MCF 10A (cell line): Measurements from ENCODE around the gene FGF4. TPM values are rescaled to one million over a fixed set of nuclear protein-coding genes. Genes with fewer than 3 reads are reported as not detected.

Experiments
- BruUV-seq: library from RNA; stranded (reverse); fragments of 400-500 nt; replicated peaks from 2 replicates; lab custom pipeline; 2021; lab: Mats Ljungman, UMichigan
- CTCF ChIA-PET: fragments of 300-600 bp; sonication (Branson Sonifier 250); formaldehyde crosslinking; extraction: SDS; loops from one replicate; lab custom pipeline; 2021; ENCODE audit warnings: antibody characterized with exemption, inconsistent platforms; lab: Yijun Ruan, JAX
- POLR2A ChIA-PET: fragments of 300-600, 350-650 bp; sonication (Branson Sonifier 250); formaldehyde crosslinking; extraction: SDS; loops from one replicate; lab custom pipeline; 2020; ENCODE audit warnings: antibody characterized with exemption, inconsistent platforms; lab: Yijun Ruan, JAX
- DNase-seq: peaks from one replicate; pipeline ENCODE4 v3.0.0-alpha.2; 2018; ENCODE audit not compliant: unreplicated experiment
- H3K27ac Mint-ChIP-seq: one replicate; pipeline ENCODE4 v1.8.0; 2022; ENCODE audit warnings: mild to moderate bottlenecking, low read depth, mixed read lengths; ENCODE audit not compliant: unreplicated experiment
- H3K27me3 Mint-ChIP-seq: one replicate; pipeline ENCODE4 v1.8.0; 2022; ENCODE audit warnings: mixed read lengths; ENCODE audit not compliant: insufficient read depth, unreplicated experiment
- H3K36me3 Mint-ChIP-seq: one replicate; pipeline ENCODE4 v1.8.0; 2022; ENCODE audit warnings: mild to moderate bottlenecking, moderate library complexity, mixed read lengths; ENCODE audit not compliant: insufficient read depth, unreplicated experiment
- H3K4me1 Mint-ChIP-seq: one replicate; pipeline ENCODE4 v1.8.0; 2022; ENCODE audit warnings: mixed read lengths; ENCODE audit not compliant: insufficient read depth, unreplicated experiment
- H3K4me3 Mint-ChIP-seq: one replicate; pipeline ENCODE4 v1.8.0; 2022; ENCODE audit warnings: mild to moderate bottlenecking, moderate library complexity, mixed read lengths; ENCODE audit not compliant: unreplicated experiment
- H3K9me3 Mint-ChIP-seq: one replicate; pipeline ENCODE4 v1.8.0; 2022; ENCODE audit warnings: mixed read lengths; ENCODE audit not compliant: unreplicated experiment
- CTCF ChIP-seq: fragments of 200-600 bp; IDR thresholded peaks from one replicate; pipeline ENCODE4 v1.8.0; 2022; ENCODE audit warnings: antibody characterized with exemption, mild to moderate bottlenecking; ENCODE audit not compliant: unreplicated experiment
- intact Hi-C: fragments of 100-400 bp; cut with micrococcal nuclease; formaldehyde crosslinking; loops from 2 replicates; pipeline ENCODE4 v1.14.1; 2022
- total RNA-seq: library from RNA; stranded (reverse); gene quantifications from 2 replicates; pipeline ENCODE4 v1.2.3, GENCODE V29; 2022

Gene FGF4
- total RNA-seq, 1 experiment from 2014 or later: not detected

GRCh38 chr11:69734841-69735240 is 40.3 kb downstream of the FGF4 start:
- H3K4me3 Mint-ChIP-seq: no peak overlapping the region
- TF ChIP-seq CTCF: no peak
- ChIA-PET POLR2A (no interaction called here), CTCF (no interaction called here)
- no peaks in the 10 kb centered on the region for H3K4me1 Mint-ChIP-seq
- H3K9me3 Mint-ChIP-seq: peaks cover 13% of the 10 kb centered on the region
- intact Hi-C loops: no loop called here
- BruUV-seq: no TSS peak
- no peak overlapping the region for H3K27ac Mint-ChIP-seq
- H3K27me3 Mint-ChIP-seq: peaks cover 43% of the 10 kb centered on the region
- DNase-seq: no peak
- H3K36me3 Mint-ChIP-seq: no peaks in the 10 kb centered on the region

GRCh38 chr11:69734367-69734766 is 40.8 kb downstream of the FGF4 start:
- no peak for DNase-seq
- Mint-ChIP-seq H3K36me3 (no peaks in the 10 kb centered on the region), H3K4me1 (no peaks in the 10 kb centered on the region), H3K27me3 (peaks cover 47% of the 10 kb centered on the region), H3K27ac (no peak overlapping the region), H3K9me3 (peaks cover 10% of the 10 kb centered on the region), H3K4me3 (no peak overlapping the region)
- CTCF ChIA-PET: no interaction called here
- POLR2A ChIA-PET: no interaction called here
- no peak for TF ChIP-seq CTCF
- no TSS peak for BruUV-seq
- intact Hi-C loops: no loop called here

- Mint-ChIP-seq H3K9me3 (peaks cover 5% of the 10 kb centered on the region), H3K36me3 (no peaks in the 10 kb centered on the region), H3K4me1 (no peaks in the 10 kb centered on the region), H3K27ac (no peak overlapping the region), H3K27me3 (peaks cover 58% of the 10 kb centered on the region), H3K4me3 (no peak overlapping the region)
- CTCF ChIA-PET: no interaction called here
- intact Hi-C loops: no loop called here
- no peak for DNase-seq
- POLR2A ChIA-PET: no interaction called here
- no TSS peak for BruUV-seq
- no peak for TF ChIP-seq CTCF
Observed at GRCh38 chr11:69732910-69733309, 42.2 kb downstream of the FGF4 start.

- Mint-ChIP-seq H3K4me3 (no peak overlapping the region), H3K27ac (no peak overlapping the region), H3K4me1 (no peaks in the 10 kb centered on the region), H3K27me3 (peaks cover 60% of the 10 kb centered on the region), H3K36me3 (no peaks in the 10 kb centered on the region), H3K9me3 (no peaks in the 10 kb centered on the region)
- no TSS peak for BruUV-seq
- no peak for TF ChIP-seq CTCF
- ChIA-PET POLR2A (no interaction called here), CTCF (no interaction called here)
- no peak for DNase-seq
- intact Hi-C loops: no loop called here
Observed at GRCh38 chr11:69731110-69731509, 44.0 kb downstream of the FGF4 start.
